ENCODE measurements around the gene DNAJB7.
"Not testable (repeated sequence)": the region's sequence is repeated elsewhere in the genome, so short reads cannot be mapped to it uniquely, and the experiment has no call there.

DNAJB7 gene

GRCh38 chr22:40889116-40889515 is 27.2 kb upstream of the DNAJB7 start:
- DNase-seq (ENCODE audit: extremely low read depth, insufficient read length), result no peak
- Histone ChIP-seq H3K4me3 (replicated peaks; ENCODE audit: low read depth, low read length) (no peak overlapping the region), H3K27me3 (replicated peaks; ENCODE audit: control insufficient read depth, insufficient read depth, low read length) (no peaks in the 10 kb centered on the region), H3K36me3 (ENCODE audit: control insufficient read depth, insufficient read depth, low read length) (no peaks in the 10 kb centered on the region)
- TF ChIP-seq CTCF (IDR thresholded peaks at IDR 0.05; ENCODE audit: insufficient read depth, low read length, poor library complexity, severe bottlenecking), result no peak

GRCh38 chr22:40878922-40879321 is 17.0 kb upstream of the DNAJB7 start:
- TF ChIP-seq CTCF (IDR thresholded peaks at IDR 0.05; ENCODE audit: insufficient read depth, low read length, poor library complexity, severe bottlenecking), result no peak

GRCh38 chr22:40877488-40877887 is 15.6 kb upstream of the DNAJB7 start:
- Histone ChIP-seq H3K36me3 (ENCODE audit: control insufficient read depth, insufficient read depth, low read length) (peaks cover 3% of the 10 kb centered on the region), H3K27me3 (replicated peaks; ENCODE audit: control insufficient read depth, insufficient read depth, low read length) (no peaks in the 10 kb centered on the region), H3K4me3 (replicated peaks; ENCODE audit: low read depth, low read length) (no peak overlapping the region)
- DNase-seq (ENCODE audit: extremely low read depth, insufficient read length), result no peak
- no peak for TF ChIP-seq CTCF (IDR thresholded peaks at IDR 0.05; ENCODE audit: insufficient read depth, low read length, poor library complexity, severe bottlenecking)

More at GRCh38 chr22:40878922-40879321, 17.0 kb upstream of the DNAJB7 start:
- no peaks in the 10 kb centered on the region for H3K27me3 ChIP-seq (replicated peaks; ENCODE audit: control insufficient read depth, insufficient read depth, low read length)
- H3K4me3 ChIP-seq (replicated peaks; ENCODE audit: low read depth, low read length), result no peak overlapping the region
- DNase-seq (ENCODE audit: extremely low read depth, insufficient read length), result no peak
- peaks cover 3% of the 10 kb centered on the region for H3K36me3 ChIP-seq (ENCODE audit: control insufficient read depth, insufficient read depth, low read length)

- Histone ChIP-seq H3K4me3 (replicated peaks; ENCODE audit: low read depth, low read length) (no peak overlapping the region), H3K27me3 (replicated peaks; ENCODE audit: control insufficient read depth, insufficient read depth, low read length) (no peaks in the 10 kb centered on the region), H3K36me3 (ENCODE audit: control insufficient read depth, insufficient read depth, low read length) (peaks cover 2% of the 10 kb centered on the region)
- no peak for DNase-seq (ENCODE audit: extremely low read depth, insufficient read length)
- TF ChIP-seq CTCF (IDR thresholded peaks at IDR 0.05; ENCODE audit: insufficient read depth, low read length, poor library complexity, severe bottlenecking), result no peak
Observed at GRCh38 chr22:40876907-40877306, 15.0 kb upstream of the DNAJB7 start.

- no peak for DNase-seq (ENCODE audit: extremely low read depth, insufficient read length)
- Histone ChIP-seq H3K4me3 (replicated peaks; ENCODE audit: low read depth, low read length) (no peak overlapping the region), H3K36me3 (ENCODE audit: control insufficient read depth, insufficient read depth, low read length) (peaks cover 2% of the 10 kb centered on the region), H3K27me3 (replicated peaks; ENCODE audit: control insufficient read depth, insufficient read depth, low read length) (no peaks in the 10 kb centered on the region)
- TF ChIP-seq CTCF (IDR thresholded peaks at IDR 0.05; ENCODE audit: insufficient read depth, low read length, poor library complexity, severe bottlenecking), result no peak
Observed at GRCh38 chr22:40875111-40875510, 13.2 kb upstream of the DNAJB7 start.

- Histone ChIP-seq H3K36me3 (ENCODE audit: control insufficient read depth, insufficient read depth, low read length) (peaks cover 2% of the 10 kb centered on the region), H3K27me3 (replicated peaks; ENCODE audit: control insufficient read depth, insufficient read depth, low read length) (no peaks in the 10 kb centered on the region), H3K4me3 (replicated peaks; ENCODE audit: low read depth, low read length) (no peak overlapping the region)
- no peak for TF ChIP-seq CTCF (IDR thresholded peaks at IDR 0.05; ENCODE audit: insufficient read depth, low read length, poor library complexity, severe bottlenecking)
- no peak for DNase-seq (ENCODE audit: extremely low read depth, insufficient read length)
Observed at GRCh38 chr22:40874016-40874415, 12.1 kb upstream of the DNAJB7 start.

- DNase-seq (ENCODE audit: extremely low read depth, insufficient read length); H3K36me3 ChIP-seq (ENCODE audit: control insufficient read depth, insufficient read depth, low read length); H3K4me3 ChIP-seq (replicated peaks; ENCODE audit: low read depth, low read length); H3K27me3 ChIP-seq (replicated peaks; ENCODE audit: control insufficient read depth, insufficient read depth, low read length): not testable (repeated sequence)
Observed at GRCh38 chr22:40868379-40868778, 6.5 kb upstream of the DNAJB7 start.

Measured in GM06990 (cell line).